ENCODE results near the gene VPS4A.

DNA sequence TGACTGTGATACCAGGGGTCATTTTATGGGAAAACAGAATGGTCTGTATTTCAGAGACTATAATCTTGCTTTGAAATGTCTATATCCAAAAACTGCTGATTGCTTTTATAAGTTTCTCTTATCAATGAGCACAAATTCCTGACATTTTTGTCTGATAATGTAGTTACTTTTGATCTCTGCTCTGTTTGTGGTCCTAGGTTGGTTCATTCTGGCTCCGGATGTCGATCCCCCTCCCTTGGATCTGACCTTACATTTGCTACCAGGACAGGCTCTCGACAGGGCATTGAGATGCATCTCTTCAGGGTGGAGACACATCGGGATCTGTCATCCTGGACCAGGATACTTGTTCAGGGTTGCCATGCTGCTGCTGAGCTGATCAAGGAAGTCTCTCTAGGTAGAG lies 27.3 kb upstream of the VPS4A start:
- TF ChIP-seq, protein P1, sequence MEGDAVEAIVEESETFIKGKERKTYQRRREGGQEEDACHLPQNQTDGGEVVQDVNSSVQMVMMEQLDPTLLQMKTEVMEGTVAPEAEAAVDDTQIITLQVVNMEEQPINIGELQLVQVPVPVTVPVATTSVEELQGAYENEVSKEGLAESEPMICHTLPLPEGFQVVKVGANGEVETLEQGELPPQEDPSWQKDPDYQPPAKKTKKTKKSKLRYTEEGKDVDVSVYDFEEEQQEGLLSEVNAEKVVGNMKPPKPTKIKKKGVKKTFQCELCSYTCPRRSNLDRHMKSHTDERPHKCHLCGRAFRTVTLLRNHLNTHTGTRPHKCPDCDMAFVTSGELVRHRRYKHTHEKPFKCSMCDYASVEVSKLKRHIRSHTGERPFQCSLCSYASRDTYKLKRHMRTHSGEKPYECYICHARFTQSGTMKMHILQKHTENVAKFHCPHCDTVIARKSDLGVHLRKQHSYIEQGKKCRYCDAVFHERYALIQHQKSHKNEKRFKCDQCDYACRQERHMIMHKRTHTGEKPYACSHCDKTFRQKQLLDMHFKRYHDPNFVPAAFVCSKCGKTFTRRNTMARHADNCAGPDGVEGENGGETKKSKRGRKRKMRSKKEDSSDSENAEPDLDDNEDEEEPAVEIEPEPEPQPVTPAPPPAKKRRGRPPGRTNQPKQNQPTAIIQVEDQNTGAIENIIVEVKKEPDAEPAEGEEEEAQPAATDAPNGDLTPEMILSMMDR (IDR thresholded peaks at IDR 0.05; ENCODE audit: insufficient read depth, low read depth, low read length) = no peak
- no peak for TF ChIP-seq EZH2 (IDR thresholded peaks at IDR 0.05; ENCODE audit: insufficient read depth, low read length)

All from astrocyte (in vitro differentiated cells and primary cell).